ENCODE measurements around the gene SNX32. TPM values are rescaled to one million over a fixed set of nuclear protein-coding genes. Genes with fewer than 3 reads are reported as not detected.

Gene SNX32
- total and polyA plus RNA-seq, 9 of the 15 experiments (the other 6 are each of a cell fraction or from before 2014, with no cell fraction given), result 0.03 TPM; not detected in 7

DNA sequence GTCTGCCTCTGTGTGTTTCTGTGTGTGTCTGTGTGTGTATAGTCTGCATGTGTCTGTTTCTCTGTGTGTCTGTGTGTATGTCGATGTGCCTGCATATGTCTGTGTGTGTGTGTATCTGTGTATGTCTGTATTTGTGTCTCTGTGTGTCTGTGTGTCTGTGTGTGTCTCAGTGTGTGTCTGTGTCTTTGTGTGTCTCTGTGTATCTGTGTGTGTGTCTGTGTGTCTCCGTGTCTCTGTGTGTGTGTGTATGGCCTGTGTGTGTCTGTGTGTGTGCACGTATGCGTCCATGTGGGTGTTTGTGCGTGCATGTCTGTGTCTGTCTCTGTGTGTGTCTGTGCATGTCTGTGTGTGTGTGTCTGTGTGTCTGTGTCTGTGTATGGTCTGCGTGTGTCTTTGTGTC lies 439 bp downstream of the SNX32 start (continued):
- TF ChIP-seq HMGN3 (IDR thresholded peaks at IDR 0.05; ENCODE audit: borderline replicate concordance, extremely low read depth, insufficient read length, low read depth, low read length), result no peak
- no peak for TF ChIP-seq ZNF143 (CRISPR knock-in tag; IDR thresholded peaks at IDR 0.05)
- TF ChIP-seq HLTF (IDR thresholded peaks at IDR 0.05), result no peak
- TF ChIP-seq, protein P1, sequence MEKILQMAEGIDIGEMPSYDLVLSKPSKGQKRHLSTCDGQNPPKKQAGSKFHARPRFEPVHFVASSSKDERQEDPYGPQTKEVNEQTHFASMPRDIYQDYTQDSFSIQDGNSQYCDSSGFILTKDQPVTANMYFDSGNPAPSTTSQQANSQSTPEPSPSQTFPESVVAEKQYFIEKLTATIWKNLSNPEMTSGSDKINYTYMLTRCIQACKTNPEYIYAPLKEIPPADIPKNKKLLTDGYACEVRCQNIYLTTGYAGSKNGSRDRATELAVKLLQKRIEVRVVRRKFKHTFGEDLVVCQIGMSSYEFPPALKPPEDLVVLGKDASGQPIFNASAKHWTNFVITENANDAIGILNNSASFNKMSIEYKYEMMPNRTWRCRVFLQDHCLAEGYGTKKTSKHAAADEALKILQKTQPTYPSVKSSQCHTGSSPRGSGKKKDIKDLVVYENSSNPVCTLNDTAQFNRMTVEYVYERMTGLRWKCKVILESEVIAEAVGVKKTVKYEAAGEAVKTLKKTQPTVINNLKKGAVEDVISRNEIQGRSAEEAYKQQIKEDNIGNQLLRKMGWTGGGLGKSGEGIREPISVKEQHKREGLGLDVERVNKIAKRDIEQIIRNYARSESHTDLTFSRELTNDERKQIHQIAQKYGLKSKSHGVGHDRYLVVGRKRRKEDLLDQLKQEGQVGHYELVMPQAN (IDR thresholded peaks at IDR 0.05; ENCODE audit: borderline replicate concordance), result peak; percentile 33; the same call in 1 of the 2 replicates
- TF ChIP-seq, protein P2, sequence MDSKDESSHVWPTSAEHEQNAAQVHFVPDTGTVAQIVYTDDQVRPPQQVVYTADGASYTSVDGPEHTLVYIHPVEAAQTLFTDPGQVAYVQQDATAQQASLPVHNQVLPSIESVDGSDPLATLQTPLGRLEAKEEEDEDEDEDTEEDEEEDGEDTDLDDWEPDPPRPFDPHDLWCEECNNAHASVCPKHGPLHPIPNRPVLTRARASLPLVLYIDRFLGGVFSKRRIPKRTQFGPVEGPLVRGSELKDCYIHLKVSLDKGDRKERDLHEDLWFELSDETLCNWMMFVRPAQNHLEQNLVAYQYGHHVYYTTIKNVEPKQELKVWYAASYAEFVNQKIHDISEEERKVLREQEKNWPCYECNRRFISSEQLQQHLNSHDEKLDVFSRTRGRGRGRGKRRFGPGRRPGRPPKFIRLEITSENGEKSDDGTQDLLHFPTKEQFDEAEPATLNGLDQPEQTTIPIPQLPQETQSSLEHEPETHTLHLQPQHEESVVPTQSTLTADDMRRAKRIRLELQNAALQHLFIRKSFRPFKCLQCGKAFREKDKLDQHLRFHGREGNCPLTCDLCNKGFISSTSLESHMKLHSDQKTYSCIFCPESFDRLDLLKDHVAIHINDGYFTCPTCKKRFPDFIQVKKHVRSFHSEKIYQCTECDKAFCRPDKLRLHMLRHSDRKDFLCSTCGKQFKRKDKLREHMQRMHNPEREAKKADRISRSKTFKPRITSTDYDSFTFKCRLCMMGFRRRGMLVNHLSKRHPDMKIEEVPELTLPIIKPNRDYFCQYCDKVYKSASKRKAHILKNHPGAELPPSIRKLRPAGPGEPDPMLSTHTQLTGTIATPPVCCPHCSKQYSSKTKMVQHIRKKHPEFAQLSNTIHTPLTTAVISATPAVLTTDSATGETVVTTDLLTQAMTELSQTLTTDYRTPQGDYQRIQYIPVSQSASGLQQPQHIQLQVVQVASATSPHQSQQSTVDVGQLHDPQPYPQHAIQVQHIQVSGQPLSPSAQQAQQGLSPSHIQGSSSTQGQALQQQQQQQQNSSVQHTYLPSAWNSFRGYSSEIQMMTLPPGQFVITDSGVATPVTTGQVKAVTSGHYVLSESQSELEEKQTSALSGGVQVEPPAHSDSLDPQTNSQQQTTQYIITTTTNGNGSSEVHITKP (IDR thresholded peaks at IDR 0.05; ENCODE audit: partially characterized antibody), result no peak
- TF ChIP-seq LCOR (CRISPR knock-in tag; IDR thresholded peaks at IDR 0.05), result no peak
